SU-DHL-6 (cell line): ENCODE results near the gene WDR75.

Source experiments
- H2AFZ ChIP-seq: fragments of 200-600 bp; sonication (generic); 2 replicates; pipeline ENCODE4 v1.6.1; 2014; ENCODE audit warnings: low read depth, mild to moderate bottlenecking, moderate library complexity, mixed read lengths, antibody characterized with exemption, low read length; ENCODE audit not compliant: severe bottlenecking
- H3F3A ChIP-seq: fragments of 200-600 bp; shearing (Covaris generic); 2 replicates; pipeline ENCODE4 v1.6.0; 2016; ENCODE audit warnings: antibody characterized with exemption, mild to moderate bottlenecking; ENCODE audit not compliant: insufficient read depth
- H3K27ac ChIP-seq: fragments of 200-600 bp; sonication (generic); 2 replicates; pipeline ENCODE4 v1.5.1; 2016; ENCODE audit warnings: low read depth, mild to moderate bottlenecking, low read length, moderate library complexity, mixed read lengths
- H3K27me3 ChIP-seq: fragments of 200-600 bp; sonication (generic), shearing (Covaris generic); 2 replicates; pipeline ENCODE4 v1.6.0; 2014; ENCODE audit warnings: mild to moderate bottlenecking, low read length
- H3K36me3 ChIP-seq: fragments of 200-600 bp; sonication (generic); 2 replicates; pipeline ENCODE4 v1.6.1; 2014; ENCODE audit warnings: mild to moderate bottlenecking, low read length, mixed read lengths
- H3K4me2 ChIP-seq: fragments of 300-600, 200-600 bp; shearing (Covaris generic), sonication (generic); 2 replicates; pipeline ENCODE4 v1.6.0; 2014; ENCODE audit warnings: low read length, low read depth, mild to moderate bottlenecking; ENCODE audit not compliant: poor library complexity, severe bottlenecking
- H3K4me3 ChIP-seq: fragments of 200-600 bp; sonication (generic); 2 replicates; pipeline ENCODE4 v1.5.1; 2014; ENCODE audit warnings: antibody characterized with exemption, low read length, mild to moderate bottlenecking, mixed read lengths; ENCODE audit not compliant: insufficient read depth, poor library complexity, severe bottlenecking
- H3K79me2 ChIP-seq: fragments of 200-600 bp; sonication (generic); 2 replicates; pipeline ENCODE4 v1.6.1; 2014; ENCODE audit warnings: mild to moderate bottlenecking, low read length, moderate library complexity; ENCODE audit not compliant: insufficient read depth
- H3K9ac ChIP-seq: fragments of 200-600 bp; sonication (generic); 2 replicates; pipeline ENCODE4 v1.7.0; 2014; ENCODE audit warnings: mild to moderate bottlenecking, low read length
- H3K9me2 ChIP-seq: fragments of 200-600 bp; sonication (generic); replicated peaks from 2 replicates; pipeline ENCODE4 v1.6.1; 2014; ENCODE audit warnings: low read length; ENCODE audit not compliant: insufficient read depth
- H3K9me3 ChIP-seq: fragments of 200-600 bp; sonication (generic); 2 replicates; pipeline ENCODE4 v1.6.1; 2014; ENCODE audit warnings: low read length, mixed read lengths; ENCODE audit not compliant: insufficient read depth
- H4K20me1 ChIP-seq: fragments of 200-600 bp; sonication (generic); 2 replicates; pipeline ENCODE4 v1.6.1; 2014; ENCODE audit warnings: low read depth, mild to moderate bottlenecking, antibody characterized with exemption, low read length, moderate library complexity, mixed read lengths
- EZH2phosphoT487 ChIP-seq: fragments of 200-600 bp; sonication (generic), shearing (Covaris generic); conservative IDR thresholded peaks from 2 replicates; pipeline ENCODE4 v1.6.1; 2018; ENCODE audit warnings: mild to moderate bottlenecking, antibody characterized with exemption, low read length, moderate library complexity, mixed read lengths
- TF ChIP-seq, protein P1 (sequence below): fragments of 200-600 bp; sonication (generic); IDR thresholded peaks from one replicate; pipeline ENCODE4 v1.5.1; 2017; ENCODE audit warnings: antibody characterized with exemption, mild to moderate bottlenecking, low read length, moderate library complexity; ENCODE audit not compliant: insufficient read depth, poor library complexity, severe bottlenecking

Gene WDR75

DNA sequence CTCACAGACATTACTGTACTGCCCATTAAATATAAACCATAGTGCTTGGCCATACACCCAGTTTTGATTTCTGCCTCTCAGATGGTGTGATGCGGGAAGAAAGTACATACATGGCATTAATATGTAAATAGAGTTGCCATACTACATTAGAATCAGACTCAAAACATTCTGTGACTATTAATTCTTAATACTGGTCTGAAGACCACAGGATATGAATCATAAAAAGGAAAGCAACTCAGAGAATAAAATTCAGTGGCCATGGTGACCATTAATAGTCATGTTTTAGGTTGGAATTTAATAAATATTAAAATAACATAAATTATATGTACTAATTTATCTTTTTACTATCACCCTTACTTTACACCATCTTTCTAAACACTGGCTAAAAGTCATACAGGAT, 33.0 kb upstream of the WDR75 start:
- no peak for TF ChIP-seq EZH2phosphoT487
- Histone ChIP-seq H3K9me3 (no peaks in the 10 kb centered on the region), H2AFZ (no peak overlapping the region), H3F3A (no peaks in the 10 kb centered on the region), H4K20me1 (no peaks in the 10 kb centered on the region; the same call in 1 of the 2 replicates), H3K79me2 (no peaks in the 10 kb centered on the region), H3K27ac (no peak overlapping the region), H3K9ac (no peak overlapping the region), H3K9me2 (no peaks in the 10 kb centered on the region), H3K4me2 (no peak overlapping the region), H3K4me3 (no peak overlapping the region), H3K27me3 (no peaks in the 10 kb centered on the region), H3K36me3 (no peaks in the 10 kb centered on the region)

DNA sequence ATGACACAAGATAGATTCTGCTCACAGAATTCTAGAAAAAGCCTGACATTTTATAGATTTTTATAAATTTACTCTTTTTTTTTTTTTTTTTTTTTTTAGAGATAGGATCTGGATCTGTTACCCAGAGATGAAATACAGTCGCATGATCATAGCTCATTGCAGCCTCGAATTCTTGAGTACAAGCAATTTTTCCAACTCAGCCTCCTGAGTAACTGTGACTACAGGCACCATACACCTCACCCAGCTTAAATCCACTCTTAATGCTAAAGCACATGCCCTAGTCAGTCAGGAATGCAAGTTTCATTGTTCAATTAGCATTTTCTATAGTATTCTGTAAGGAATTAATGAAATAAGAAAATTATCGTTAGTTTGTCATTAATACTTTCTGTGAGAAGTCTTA, 32.1 kb upstream of the WDR75 start:
- Histone ChIP-seq H3K79me2 (no peaks in the 10 kb centered on the region), H3K4me2 (no peak overlapping the region), H3K27ac (no peak overlapping the region), H3K36me3 (no peaks in the 10 kb centered on the region), H3K27me3 (no peaks in the 10 kb centered on the region), H2AFZ (no peak overlapping the region), H3K9me2 (no peaks in the 10 kb centered on the region), H4K20me1 (no peaks in the 10 kb centered on the region; the same call in 1 of the 2 replicates), H3K9me3 (no peaks in the 10 kb centered on the region), H3F3A (no peaks in the 10 kb centered on the region), H3K4me3 (no peak overlapping the region), H3K9ac (no peak overlapping the region)
- TF ChIP-seq, protein P1, sequence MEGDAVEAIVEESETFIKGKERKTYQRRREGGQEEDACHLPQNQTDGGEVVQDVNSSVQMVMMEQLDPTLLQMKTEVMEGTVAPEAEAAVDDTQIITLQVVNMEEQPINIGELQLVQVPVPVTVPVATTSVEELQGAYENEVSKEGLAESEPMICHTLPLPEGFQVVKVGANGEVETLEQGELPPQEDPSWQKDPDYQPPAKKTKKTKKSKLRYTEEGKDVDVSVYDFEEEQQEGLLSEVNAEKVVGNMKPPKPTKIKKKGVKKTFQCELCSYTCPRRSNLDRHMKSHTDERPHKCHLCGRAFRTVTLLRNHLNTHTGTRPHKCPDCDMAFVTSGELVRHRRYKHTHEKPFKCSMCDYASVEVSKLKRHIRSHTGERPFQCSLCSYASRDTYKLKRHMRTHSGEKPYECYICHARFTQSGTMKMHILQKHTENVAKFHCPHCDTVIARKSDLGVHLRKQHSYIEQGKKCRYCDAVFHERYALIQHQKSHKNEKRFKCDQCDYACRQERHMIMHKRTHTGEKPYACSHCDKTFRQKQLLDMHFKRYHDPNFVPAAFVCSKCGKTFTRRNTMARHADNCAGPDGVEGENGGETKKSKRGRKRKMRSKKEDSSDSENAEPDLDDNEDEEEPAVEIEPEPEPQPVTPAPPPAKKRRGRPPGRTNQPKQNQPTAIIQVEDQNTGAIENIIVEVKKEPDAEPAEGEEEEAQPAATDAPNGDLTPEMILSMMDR: no peak

DNA sequence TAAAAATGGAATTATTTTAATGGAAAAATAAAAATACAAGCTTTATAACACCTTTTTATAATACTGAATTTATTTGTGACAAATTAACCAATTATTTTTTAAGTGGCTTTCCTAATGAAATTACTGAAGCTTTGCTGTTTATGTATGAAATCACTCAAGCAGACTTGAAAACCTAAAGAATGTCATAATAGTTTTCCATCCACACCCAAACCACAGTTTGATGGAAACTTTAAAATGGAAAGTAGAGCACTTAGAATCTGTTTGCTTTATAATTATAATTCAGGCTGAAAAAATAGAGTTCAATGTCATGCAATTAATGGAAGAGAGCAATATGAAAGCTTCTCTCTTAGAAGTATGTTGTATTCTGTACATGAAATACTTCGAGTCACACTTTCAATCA, 31.6 kb upstream of the WDR75 start:
- Histone ChIP-seq H4K20me1 (no peaks in the 10 kb centered on the region; the same call in 1 of the 2 replicates), H3K9me3 (no peaks in the 10 kb centered on the region), H3K27me3 (no peaks in the 10 kb centered on the region), H3K36me3 (no peaks in the 10 kb centered on the region), H3K9ac (no peak overlapping the region), H3F3A (no peaks in the 10 kb centered on the region), H2AFZ (no peak overlapping the region), H3K4me2 (no peak overlapping the region), H3K79me2 (no peaks in the 10 kb centered on the region), H3K9me2 (no peaks in the 10 kb centered on the region), H3K4me3 (no peak overlapping the region), H3K27ac (no peak overlapping the region)
- TF ChIP-seq EZH2phosphoT487: no peak
- TF ChIP-seq, protein P1: no peak

DNA sequence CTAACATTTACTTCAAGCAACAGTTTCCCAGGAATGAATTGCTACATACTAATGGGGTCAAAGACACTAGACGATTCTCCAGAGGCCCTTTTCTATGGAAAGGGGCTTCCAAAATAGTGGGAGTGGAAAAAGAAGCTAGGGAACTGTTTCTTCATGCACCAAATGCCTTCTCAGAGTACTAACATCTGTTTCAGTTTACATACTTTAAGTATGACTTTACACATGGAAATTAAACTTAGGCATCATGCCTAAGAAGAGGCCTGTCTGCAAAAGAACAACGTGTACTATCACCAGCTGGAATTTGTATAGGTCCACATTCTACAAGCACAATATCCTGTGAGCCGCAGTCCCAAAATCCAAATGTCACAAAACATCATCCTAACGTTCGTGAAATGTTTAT, 29.4 kb upstream of the WDR75 start:
- Histone ChIP-seq H3K36me3 (no peaks in the 10 kb centered on the region), H3K4me3 (no peak overlapping the region), H3K27ac (no peak overlapping the region), H3K9ac (no peak overlapping the region), H3K79me2 (no peaks in the 10 kb centered on the region), H3F3A (no peaks in the 10 kb centered on the region), H4K20me1 (no peaks in the 10 kb centered on the region; the same call in 1 of the 2 replicates), H3K9me2 (no peaks in the 10 kb centered on the region), H2AFZ (no peak overlapping the region), H3K4me2 (no peak overlapping the region), H3K27me3 (no peaks in the 10 kb centered on the region), H3K9me3 (no peaks in the 10 kb centered on the region)
- TF ChIP-seq, protein P1: no peak
